Small intestine (tissue), 7 donors: Measurements from ENCODE around the gene CCT5. TPM values are rescaled to one million over a fixed set of nuclear protein-coding genes. Genes with fewer than 3 reads are reported as not detected.

Experiments used
- DNase-seq, 2 donors: peaks; one replicate each; pipeline versions ENCODE4 v3.0.0 to v3.0.0-alpha.2; 2013
- FAIRE-seq: peaks from 2 replicates; lab custom pipeline; 2012; peaks lifted over from hg19 to GRCh38; lab: Jason Lieb, UNC
- H3K27ac ChIP-seq, 3 donors: one replicate each; pipeline ENCODE4 v1.5.1; 2013; ENCODE audit warnings: low read length in 2 of 3, mild to moderate bottlenecking in 2 of 3, control low read depth in 1 of 3, inconsistent platforms in 1 of 3, low read depth in 1 of 3, moderate library complexity in 1 of 3
- H3K27me3 ChIP-seq, 3 donors: one replicate each; pipeline ENCODE4 v1.6.1; 2013; ENCODE audit warnings: low read length in 3 of 3, inconsistent platforms in 1 of 3; ENCODE audit not compliant: control insufficient read depth in 3 of 3, insufficient read depth in 3 of 3
- H3K36me3 ChIP-seq, 3 donors: one replicate each; pipeline ENCODE4 v1.6.1; 2013; ENCODE audit warnings: low read length in 3 of 3, inconsistent platforms in 1 of 3, low read depth in 1 of 3, mild to moderate bottlenecking in 1 of 3, moderate library complexity in 1 of 3; ENCODE audit not compliant: control insufficient read depth in 3 of 3, insufficient read depth in 2 of 3
- H3K4me1 ChIP-seq, 3 donors: one replicate each; pipeline ENCODE4 v1.6.1; 2013; ENCODE audit warnings: low read length in 2 of 3, inconsistent platforms in 1 of 3, low read depth in 1 of 3, mild to moderate bottlenecking in 1 of 3, moderate library complexity in 1 of 3; ENCODE audit not compliant: control insufficient read depth in 3 of 3, insufficient read depth in 2 of 3
- H3K4me3 ChIP-seq, 3 donors: one replicate each; pipeline ENCODE4 v1.5.1; 2013; ENCODE audit warnings: low read length in 3 of 3, control low read depth in 1 of 3, inconsistent platforms in 1 of 3, low read depth in 1 of 3, mild to moderate bottlenecking in 1 of 3, moderate library complexity in 1 of 3
- H3K9me3 ChIP-seq, 2 donors: one replicate each; pipeline ENCODE4 v1.6.1; 2013; ENCODE audit warnings: low read depth in 1 of 2, low read length in 1 of 2; ENCODE audit not compliant: control insufficient read depth in 2 of 2, insufficient read depth in 1 of 2
- WGBS, 3 donors: extraction: QIAGEN DNeasy Blood & Tissue Kit; methylation state at CpG; one replicate each; pipeline ENCODE4 v1.1.7; 2013; 5-methylcytosine and 5-hydroxymethylcytosine counted together
- polyA plus RNA-seq, 4 donors: library from polyadenylated mRNA; stranded (reverse) in 3 of 4; unstranded in 1 of 4; fragments of 200-250 nt in 3 of 4; fragments of 120-200 nt in 1 of 4; gene quantifications; one replicate each; pipeline versions ENCODE4 v1.2.1 to v1.2.3, GENCODE V29; 2013
- donor health status: healthy with polysubstance abuse.
- donor health status: control.
- donor health status: control.
- donor health status: Bipolar disorder and iron deficiency.
- donor health status: healthy.

The CCT5 gene
- polyA plus RNA-seq, 4 donors, result 101 to 226 (median 151) TPM

DNA sequence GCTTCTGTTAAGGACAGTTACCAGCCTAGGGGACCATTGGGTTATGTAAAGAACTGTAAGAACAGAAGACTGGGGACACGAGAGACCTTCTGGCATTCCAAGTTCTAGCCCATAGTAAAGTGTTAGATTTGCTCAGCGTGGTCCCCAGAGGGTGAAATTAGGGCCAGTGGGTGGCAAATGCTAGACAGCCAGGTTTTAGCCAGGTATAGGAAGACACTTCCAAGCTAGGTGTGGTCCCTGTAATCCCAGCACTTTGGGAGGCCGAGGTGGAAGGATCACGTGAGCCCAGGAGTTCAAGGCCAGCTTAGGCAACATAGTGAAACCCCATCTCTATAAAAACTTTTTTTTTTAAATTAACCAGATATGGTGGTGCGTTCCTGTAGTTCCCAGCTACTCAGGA lies 34.7 kb upstream of the CCT5 start:
- H3K36me3 ChIP-seq, result peaks cover 0 to 3% (median 0%) of the 10 kb centered on the region in 3 donors
- H3K27ac ChIP-seq, result no peak overlapping the region
- FAIRE-seq, result no peak
- WGBS, 3 donors, result 78 to 93% (median 89%) methylated on average over 5 of the region's 5 CpGs
- no peaks in the 10 kb centered on the region for H3K9me3 ChIP-seq
- no peak for DNase-seq
- no peaks in the 10 kb centered on the region for H3K4me1 ChIP-seq
- no peak overlapping the region for H3K4me3 ChIP-seq
- H3K27me3 ChIP-seq, result peaks cover 0 to 2% (median 0%) of the 10 kb centered on the region in 3 donors

DNA sequence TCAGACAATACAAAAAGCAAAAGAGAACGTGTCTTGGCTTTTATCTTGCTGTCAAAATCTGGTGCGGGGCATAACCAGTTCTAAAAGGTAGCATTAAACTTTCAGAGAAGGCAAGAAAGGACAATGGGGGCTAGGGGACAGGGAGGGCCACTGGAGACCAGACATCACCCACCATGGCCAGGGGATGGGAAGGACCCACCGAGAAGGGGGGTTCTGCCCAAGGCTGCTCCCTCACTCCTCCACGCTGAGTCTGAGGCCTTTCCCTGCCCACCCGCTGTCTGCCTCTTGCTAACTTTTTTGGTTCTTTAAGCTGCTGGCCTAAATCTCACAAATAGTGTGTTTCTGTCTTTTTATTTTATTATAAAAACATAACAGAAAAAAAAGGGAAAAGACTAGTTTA lies 34.0 kb upstream of the CCT5 start:
- H3K27me3 ChIP-seq, result peaks cover 0 to 2% (median 0%) of the 10 kb centered on the region in 3 donors
- FAIRE-seq, result no peak
- no peak for DNase-seq
- H3K36me3 ChIP-seq, result peaks cover 0 to 3% (median 0%) of the 10 kb centered on the region in 3 donors
- H3K27ac ChIP-seq, result no peak overlapping the region
- H3K4me1 ChIP-seq, result no peaks in the 10 kb centered on the region
- H3K4me3 ChIP-seq, result no peak overlapping the region
- 82 to 89% (median 85%) methylated on average over 5 of the region's 5 CpGs for WGBS, 3 donors
- H3K9me3 ChIP-seq, result no peaks in the 10 kb centered on the region

DNA sequence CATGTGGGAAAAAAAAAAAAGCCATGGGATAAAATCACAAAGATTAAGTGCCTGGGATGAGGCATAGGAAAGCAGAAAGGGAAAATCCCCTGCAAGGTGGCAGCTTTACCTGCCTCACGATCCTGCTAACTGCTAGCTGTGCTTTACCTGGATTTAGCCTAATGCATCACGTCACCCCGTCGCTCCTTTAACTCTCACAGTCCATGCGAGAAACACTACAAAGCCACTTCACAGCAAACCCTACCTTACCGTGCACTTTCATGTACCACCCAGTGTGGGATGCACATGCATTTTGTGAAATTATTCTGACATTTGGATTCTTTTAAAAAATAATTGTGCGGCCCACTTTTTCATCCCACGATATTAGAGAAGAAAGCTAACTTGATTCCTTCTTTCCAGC lies 31.4 kb upstream of the CCT5 start:
- no peak for DNase-seq
- no peak overlapping the region for H3K4me3 ChIP-seq
- no peaks in the 10 kb centered on the region for H3K4me1 ChIP-seq
- H3K27me3 ChIP-seq, result peaks cover 0 to 2% (median 0%) of the 10 kb centered on the region in 3 donors
- peaks cover 0 to 4% of the 10 kb centered on the region in 2 donors for H3K9me3 ChIP-seq
- no peak for FAIRE-seq
- H3K36me3 ChIP-seq, result peaks cover 0 to 5% (median 0%) of the 10 kb centered on the region in 3 donors
- WGBS, 3 donors, result 88 to 94% (median 94%) methylated on average over 8 of the region's 8 CpGs
- H3K27ac ChIP-seq, result no peak overlapping the region

DNA sequence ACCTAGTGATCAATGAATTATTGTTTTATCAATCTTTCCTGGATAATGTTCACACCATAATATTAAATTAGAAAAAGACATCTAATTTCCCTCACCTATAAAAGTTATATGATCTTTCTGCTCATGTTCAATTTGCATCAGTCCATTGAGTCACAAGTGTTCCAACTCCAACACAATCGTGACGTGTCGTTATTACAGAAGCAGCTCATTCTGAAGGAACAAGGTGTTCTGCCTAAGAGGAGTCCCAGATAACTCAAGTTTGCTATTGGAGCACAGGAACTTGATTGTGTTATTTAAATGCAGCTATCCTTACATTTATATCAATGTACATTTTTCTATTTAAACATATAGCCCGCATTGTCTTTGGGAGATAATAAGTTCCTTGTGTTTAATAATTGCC lies 31.0 kb upstream of the CCT5 start:
- H3K27ac ChIP-seq, result no peak overlapping the region
- FAIRE-seq (no peak), DNase-seq (no peak)
- 95 to 96% (median 95%) methylated on average over 4 of the region's 4 CpGs for WGBS, 3 donors
- peaks cover 0 to 5% (median 0%) of the 10 kb centered on the region in 3 donors for H3K36me3 ChIP-seq
- H3K4me1 ChIP-seq, result no peaks in the 10 kb centered on the region
- H3K4me3 ChIP-seq, result no peak overlapping the region
- H3K9me3 ChIP-seq, result peaks cover 0 to 6% of the 10 kb centered on the region in 2 donors
- H3K27me3 ChIP-seq, result peaks cover 0 to 2% (median 0%) of the 10 kb centered on the region in 3 donors

DNA sequence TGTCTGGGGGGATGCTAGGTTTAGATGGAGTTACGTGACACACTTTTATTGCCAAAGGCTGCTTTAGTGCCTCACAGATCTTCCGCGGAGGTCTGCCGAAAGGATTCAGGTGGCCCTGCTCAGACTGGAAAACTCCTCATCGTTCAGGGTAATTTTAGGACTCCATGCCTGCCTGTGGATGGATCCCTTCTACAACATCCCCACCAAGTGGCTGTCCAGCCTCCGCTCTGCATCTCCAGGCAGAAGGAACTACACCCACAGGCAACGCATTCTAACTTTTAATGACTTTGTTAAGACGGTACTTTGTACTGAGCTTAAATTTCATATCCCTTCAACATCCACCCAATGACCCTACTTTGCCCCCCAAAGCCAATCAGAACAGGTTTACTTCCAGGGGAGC lies 29.8 kb upstream of the CCT5 start:
- Histone ChIP-seq H3K36me3 (peaks cover 0 to 5% (median 0%) of the 10 kb centered on the region in 3 donors), H3K27ac (no peak overlapping the region), H3K4me1 (no peaks in the 10 kb centered on the region), H3K9me3 (peaks cover 0 to 14% of the 10 kb centered on the region in 2 donors), H3K4me3 (no peak overlapping the region), H3K27me3 (peaks cover 0 to 2% (median 0%) of the 10 kb centered on the region in 3 donors)
- WGBS, 3 donors, result 84 to 88% (median 86%) methylated on average over 8 of the region's 8 CpGs
- FAIRE-seq (no peak), DNase-seq (no peak)

DNA sequence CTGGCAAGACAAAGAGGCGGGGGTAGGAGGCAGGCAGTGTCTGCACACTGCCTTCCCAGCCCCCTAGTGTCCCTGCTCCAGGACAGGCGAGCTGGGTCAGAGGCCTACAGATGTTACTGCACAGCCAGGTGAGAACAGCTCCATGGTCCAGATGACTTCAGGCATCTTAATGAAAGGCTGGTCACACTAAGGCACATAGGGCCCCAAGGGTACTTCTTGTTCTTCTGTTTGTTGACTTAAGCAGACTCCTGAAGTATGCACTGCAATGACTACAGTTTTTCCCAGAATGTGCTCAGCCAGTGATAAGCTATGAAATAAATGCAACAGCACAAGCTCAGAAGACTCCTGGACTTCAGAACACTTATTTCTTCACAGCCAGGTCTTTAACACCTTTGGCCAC lies 27.8 kb upstream of the CCT5 start:
- WGBS, 3 donors, result 95 to 100% (median 100%) methylated on average over 2 of the region's 2 CpGs
- DNase-seq (peak in 1 of 2 donors; percentile 32), FAIRE-seq (no peak)
- Histone ChIP-seq H3K27me3 (no peaks in the 10 kb centered on the region), H3K36me3 (peaks cover under 1 to 5% (median 1%) of the 10 kb centered on the region in 3 donors), H3K4me3 (no peak overlapping the region), H3K4me1 (no peaks in the 10 kb centered on the region), H3K27ac (no peak overlapping the region), H3K9me3 (peaks cover 0 to 17% of the 10 kb centered on the region in 2 donors)

DNA sequence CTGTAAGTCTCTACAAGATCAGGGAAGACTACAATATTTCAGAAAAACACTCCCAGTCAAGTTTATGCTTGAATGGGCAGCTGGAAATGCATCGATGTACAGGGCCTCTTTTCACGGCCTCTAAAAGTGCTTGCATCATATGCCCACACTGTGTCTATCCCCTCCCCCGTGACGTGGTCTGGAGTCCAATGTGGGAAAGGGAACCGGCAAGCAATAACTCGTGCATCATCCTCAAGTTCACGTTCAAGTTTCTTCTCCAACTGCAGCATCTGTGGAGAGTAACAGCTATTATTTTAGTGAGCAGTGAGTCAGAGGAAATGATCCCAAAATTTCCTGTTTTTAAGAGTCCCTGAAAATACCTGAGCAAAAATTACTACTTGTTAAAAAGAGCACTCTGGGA lies 22.7 kb upstream of the CCT5 start:
- FAIRE-seq (no peak), DNase-seq (no peak)
- no peak overlapping the region for H3K4me3 ChIP-seq
- H3K27ac ChIP-seq, result no peak overlapping the region
- 85 to 94% (median 94%) methylated on average over 7 of the region's 7 CpGs for WGBS, 3 donors
- H3K27me3 ChIP-seq, result no peaks in the 10 kb centered on the region
- H3K9me3 ChIP-seq, result peaks cover 0 to 17% of the 10 kb centered on the region in 2 donors
- peaks cover 1 to 16% (median 2%) of the 10 kb centered on the region in 3 donors for H3K36me3 ChIP-seq
- H3K4me1 ChIP-seq, result no peaks in the 10 kb centered on the region

DNA sequence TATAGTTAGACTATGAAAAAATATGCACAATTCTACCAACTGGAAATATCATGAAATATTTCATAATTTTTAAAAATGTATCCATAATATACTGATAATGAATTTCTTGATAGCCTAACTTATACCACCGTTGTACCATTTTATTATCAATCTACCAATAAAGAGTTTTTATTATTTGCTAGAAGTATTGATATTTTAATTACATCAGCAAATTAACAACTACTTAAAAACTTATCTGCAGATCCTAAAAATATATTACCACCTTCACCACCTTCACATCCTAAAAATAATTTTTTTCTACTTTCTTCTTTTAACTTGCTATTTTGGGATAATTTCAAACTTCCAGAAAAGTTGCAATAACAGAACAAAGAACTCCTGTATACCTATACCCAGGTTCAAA lies 21.8 kb upstream of the CCT5 start:
- H3K4me1 ChIP-seq, result no peaks in the 10 kb centered on the region
- WGBS, 3 donors, result 94 to 95% (median 94%) methylated on average over 1 of the region's 1 CpG
- peaks cover 1 to 22% (median 2%) of the 10 kb centered on the region in 3 donors for H3K36me3 ChIP-seq
- no peaks in the 10 kb centered on the region for H3K27me3 ChIP-seq
- peaks cover 0 to 17% of the 10 kb centered on the region in 2 donors for H3K9me3 ChIP-seq
- no peak overlapping the region for H3K4me3 ChIP-seq
- H3K27ac ChIP-seq, result no peak overlapping the region
- FAIRE-seq (no peak), DNase-seq (no peak)
